ENCODE measurements around the gene ADGRF4.

The ADGRF4 gene

GRCh38 chr6:47766445-47766844 lies 68.1 kb downstream of the ADGRF4 start:
- H3K36me3 ChIP-seq (ENCODE audit: control insufficient read depth, insufficient read depth, low read length): no peaks in the 10 kb centered on the region
- no peaks in the 10 kb centered on the region for H3K9me3 ChIP-seq (ENCODE audit: control insufficient read depth, insufficient read depth, low read length)
- H3K4me3 ChIP-seq (ENCODE audit: low read depth, low read length): no peak overlapping the region
- no peak overlapping the region for H3K9ac ChIP-seq (ENCODE audit: low read depth, low read length)
- no peaks in the 10 kb centered on the region for H3K27me3 ChIP-seq (ENCODE audit: control insufficient read depth, insufficient read depth, low read length)
- H3K27ac ChIP-seq (ENCODE audit: low read depth, low read length): no peak overlapping the region
- no peaks in the 10 kb centered on the region for H3K4me1 ChIP-seq (ENCODE audit: control insufficient read depth, insufficient read depth, low read length)

GRCh38 chr6:47767102-47767501 lies 68.7 kb downstream of the ADGRF4 start:
- Histone ChIP-seq H3K9me3 (ENCODE audit: control insufficient read depth, insufficient read depth, low read length) (no peaks in the 10 kb centered on the region), H3K4me1 (ENCODE audit: control insufficient read depth, insufficient read depth, low read length) (no peaks in the 10 kb centered on the region), H3K4me3 (ENCODE audit: low read depth, low read length) (no peak overlapping the region), H3K27me3 (ENCODE audit: control insufficient read depth, insufficient read depth, low read length) (no peaks in the 10 kb centered on the region), H3K27ac (ENCODE audit: low read depth, low read length) (no peak overlapping the region), H3K36me3 (ENCODE audit: control insufficient read depth, insufficient read depth, low read length) (no peaks in the 10 kb centered on the region), H3K9ac (ENCODE audit: low read depth, low read length) (no peak overlapping the region)

GRCh38 chr6:47769982-47770381 lies 71.6 kb downstream of the ADGRF4 start:
- H3K4me3 ChIP-seq (ENCODE audit: low read depth, low read length): no peak overlapping the region
- no peak overlapping the region for H3K27ac ChIP-seq (ENCODE audit: low read depth, low read length)
- H3K9me3 ChIP-seq (ENCODE audit: control insufficient read depth, insufficient read depth, low read length): no peaks in the 10 kb centered on the region
- no peak overlapping the region for H3K9ac ChIP-seq (ENCODE audit: low read depth, low read length)
- H3K4me1 ChIP-seq (ENCODE audit: control insufficient read depth, insufficient read depth, low read length): no peaks in the 10 kb centered on the region
- H3K36me3 ChIP-seq (ENCODE audit: control insufficient read depth, insufficient read depth, low read length): no peaks in the 10 kb centered on the region
- H3K27me3 ChIP-seq (ENCODE audit: control insufficient read depth, insufficient read depth, low read length): no peaks in the 10 kb centered on the region

Measured in HUES48 (cell line).